HCT116 (cell line): ENCODE data around the gene SLIT1. TPM values are rescaled to one million over a fixed set of nuclear protein-coding genes. Genes with fewer than 3 reads are reported as not detected.

Experiments
- ATAC-seq: fragments of 200-7000 bp; cut with Tn5 transposase; 2 replicates; pipeline ENCODE4 v1.9.1; 2020; ENCODE audit warnings: mild to moderate bottlenecking, moderate library complexity
- BruUV-seq: library from RNA; stranded (reverse); fragments of 400-500 nt; replicated peaks from 2 replicates; lab custom pipeline; 2021; lab: Mats Ljungman, UMichigan
- CTCF ChIA-PET: fragments of 300-600 bp; sonication (Branson Sonifier 250); formaldehyde crosslinking; loops from one replicate; lab custom pipeline; 2021; ENCODE audit warnings: antibody characterized with exemption; lab: Charles Lee
- POLR2A ChIA-PET: fragments of 300-600, 350-600 bp; sonication (Branson Sonifier 250); formaldehyde crosslinking; loops from one replicate; lab custom pipeline; 2021; ENCODE audit warnings: antibody characterized with exemption; lab: Charles Lee
- RAD21 ChIA-PET, 2 experiments: fragments of 300-600 bp; sonication (Branson Sonifier 250); formaldehyde crosslinking; loops; one replicate each; lab custom pipeline; 2023; ENCODE audit warnings: low total read pairs in 2 of 2; ENCODE audit not compliant: uncharacterized antibody in 2 of 2, unreplicated experiment in 2 of 2, low non-redundant PET in 1 of 2; lab: Charles Lee
- DNase-seq: peaks from one replicate; pipeline ENCODE4 v3.0.0-alpha.2; 2010; ENCODE audit warnings: low read depth, low spot score
- H2AFZ ChIP-seq: fragments of 200-600 bp; shearing (Covaris generic), sonication (generic); 2 replicates; pipeline ENCODE4 v1.6.1; 2017; ENCODE audit warnings: low read depth, mixed run types, mixed read lengths, antibody characterized with exemption, low read length; ENCODE audit not compliant: poor library complexity, severe bottlenecking
- H3K27ac ChIP-seq: 2 replicates; pipeline ENCODE4 v1.5.1; 2012; ENCODE audit warnings: low read depth, low read length
- H3K27me3 ChIP-seq: fragments of 200-600 bp; sonication (generic); 2 replicates; pipeline ENCODE4 v1.6.1; 2016; ENCODE audit warnings: mixed run types, low read length, mixed read lengths; ENCODE audit not compliant: insufficient read depth
- H3K36me3 ChIP-seq, 2 experiments: fragments of 200-500 bp in 1 of 2; fragments of 200-600 bp in 1 of 2; sonication (Bioruptor generic) in 1 of 2; sonication (generic) in 1 of 2; 2 replicates each; pipeline versions ENCODE4 v1.5.1 to v1.6.1; 2014 to 2016; ENCODE audit warnings: low read length in 2 of 2, inconsistent platforms in 1 of 2, mixed read lengths in 1 of 2, mixed run types in 1 of 2; ENCODE audit not compliant: insufficient read depth in 2 of 2, control insufficient read depth in 1 of 2
- H3K4me1 ChIP-seq, 2 experiments: fragments of 200-600 bp in 1 of 2; sonication (generic) in 1 of 2; 2 replicates each; pipeline versions ENCODE4 v1.5.1 to v1.6.1; 2012 to 2017; ENCODE audit warnings: low read length in 2 of 2, inconsistent platforms in 1 of 2, mild to moderate bottlenecking in 1 of 2, mixed read lengths in 1 of 2, mixed run types in 1 of 2, moderate library complexity in 1 of 2; ENCODE audit not compliant: insufficient read depth in 2 of 2, control insufficient read depth in 1 of 2
- H3K4me2 ChIP-seq: fragments of 200-600 bp; sonication (generic); 2 replicates; pipeline ENCODE4 v1.6.1; 2017; ENCODE audit warnings: mixed run types, low read length, mixed read lengths
- H3K4me3 ChIP-seq, 2 experiments: fragments of 200-600 bp in 1 of 2; sonication (generic) in 1 of 2; replicated peaks in 1 of 2; 2 replicates each; pipeline ENCODE4 v1.5.1; 2011 to 2016; ENCODE audit warnings: low read length in 2 of 2, control low read depth in 1 of 2, low read depth in 1 of 2, mild to moderate bottlenecking in 1 of 2, mixed read lengths in 1 of 2, mixed run types in 1 of 2
- H3K79me2 ChIP-seq: fragments of 200-600 bp; sonication (generic); 2 replicates; pipeline ENCODE4 v1.6.1; 2017; ENCODE audit warnings: mild to moderate bottlenecking, mixed run types, low read length, moderate library complexity, mixed read lengths; ENCODE audit not compliant: insufficient read depth
- H3K9ac ChIP-seq: fragments of 200-600 bp; sonication (generic); 2 replicates; pipeline ENCODE4 v1.6.1; 2016; ENCODE audit warnings: low read length, mixed read lengths
- H3K9me2 ChIP-seq: fragments of 200-600 bp; sonication (generic), shearing (Covaris generic); 2 replicates; pipeline ENCODE4 v1.6.1; 2017; ENCODE audit warnings: mixed run types, mild to moderate bottlenecking, moderate library complexity; ENCODE audit not compliant: insufficient read depth
- H3K9me3 ChIP-seq, 2 experiments: fragments of 200-500 bp in 1 of 2; fragments of 200-600 bp in 1 of 2; sonication (Bioruptor generic) in 1 of 2; sonication (generic) in 1 of 2; 2 replicates each; pipeline ENCODE4 v1.6.1; 2014 to 2017; ENCODE audit warnings: low read length in 2 of 2, mixed read lengths in 2 of 2, inconsistent platforms in 1 of 2, low read depth in 1 of 2, mild to moderate bottlenecking in 1 of 2, mixed run types in 1 of 2, moderate library complexity in 1 of 2; ENCODE audit not compliant: control insufficient read depth in 1 of 2, insufficient read depth in 1 of 2
- H4K20me1 ChIP-seq: fragments of 200-600 bp; sonication (generic), shearing (Covaris generic); 2 replicates; pipeline ENCODE4 v1.6.1; 2017; ENCODE audit warnings: mixed run types, mild to moderate bottlenecking, moderate library complexity; ENCODE audit not compliant: insufficient read depth
- CEBPB ChIP-seq: IDR thresholded peaks from 2 replicates; pipeline ENCODE4 v1.6.1; 2012; ENCODE audit warnings: low read depth
- CTCF ChIP-seq, 3 experiments: fragments of 200-600 bp in 1 of 3; sonication (generic) in 1 of 3; IDR thresholded peaks in 2 of 3; conservative IDR thresholded peaks in 1 of 3; 2 replicates each; pipeline ENCODE4 v1.5.1; 2012 to 2017; ENCODE audit warnings: low read depth in 2 of 3, low read length in 2 of 3, antibody characterized with exemption in 1 of 3, borderline replicate concordance in 1 of 3, control low read depth in 1 of 3, mild to moderate bottlenecking in 1 of 3, mixed read lengths in 1 of 3, mixed run types in 1 of 3, moderate library complexity in 1 of 3; ENCODE audit not compliant: insufficient read depth in 1 of 3
- EGR1 ChIP-seq: IDR thresholded peaks from 2 replicates; pipeline ENCODE4 v1.6.1; 2012; ENCODE audit warnings: low read depth
- ELF1 ChIP-seq: IDR thresholded peaks from 2 replicates; pipeline ENCODE4 v1.6.1; 2012; ENCODE audit warnings: low read depth, borderline replicate concordance
- EZH2 ChIP-seq: fragments of 200-600 bp; sonication (generic); IDR thresholded peaks from 2 replicates; pipeline ENCODE4 v1.6.1; 2017; ENCODE audit warnings: antibody characterized with exemption, mixed run types
- EZH2phosphoT487 ChIP-seq: fragments of 200-600 bp; IDR thresholded peaks from 2 replicates; pipeline ENCODE4 v1.6.1; 2018; ENCODE audit warnings: antibody characterized with exemption, borderline replicate concordance
- FOSL1 ChIP-seq: IDR thresholded peaks from 2 replicates; pipeline ENCODE4 v1.6.1; 2012; ENCODE audit warnings: low read depth
- JUND ChIP-seq: IDR thresholded peaks from 2 replicates; pipeline ENCODE4 v1.6.1; 2012
- MAX ChIP-seq: IDR thresholded peaks from 2 replicates; pipeline ENCODE4 v1.6.1; 2012
- POLR2A ChIP-seq: IDR thresholded peaks from 2 replicates; pipeline ENCODE4 v1.7.0; 2011; ENCODE audit warnings: borderline replicate concordance; ENCODE audit not compliant: insufficient read depth, insufficient read length; ENCODE audit errors: extremely low read depth
- RAD21 ChIP-seq: IDR thresholded peaks from 2 replicates; pipeline ENCODE4 v1.6.1; 2012; ENCODE audit warnings: low read depth, mild to moderate bottlenecking
- REST ChIP-seq: IDR thresholded peaks from 2 replicates; pipeline ENCODE4 v1.6.1; 2012; ENCODE audit warnings: low read depth
- SIN3A ChIP-seq: IDR thresholded peaks from 2 replicates; pipeline ENCODE4 v1.6.1; 2012; ENCODE audit warnings: low read depth
- SP1 ChIP-seq: IDR thresholded peaks from 2 replicates; pipeline ENCODE4 v1.6.1; 2012; ENCODE audit warnings: low read depth
- TCF7L2 ChIP-seq: IDR thresholded peaks from 2 replicates; pipeline ENCODE4 v1.7.0; 2011; ENCODE audit warnings: borderline replicate concordance, inconsistent platforms; ENCODE audit not compliant: insufficient read depth, insufficient read length; ENCODE audit errors: extremely low read depth
- ZBTB33 ChIP-seq: IDR thresholded peaks from 2 replicates; pipeline ENCODE4 v1.6.1; 2011; ENCODE audit warnings: mild to moderate bottlenecking, low read length, moderate library complexity; ENCODE audit not compliant: insufficient replicate concordance; ENCODE audit errors: extremely low read depth
- ZNF274 ChIP-seq: fragments of 200-500 bp; sonication (Bioruptor generic); IDR thresholded peaks from 2 replicates; pipeline ENCODE4 v1.6.1; 2014; ENCODE audit warnings: mild to moderate bottlenecking, low read depth, low read length, inconsistent platforms
- intact Hi-C: fragments of 100-400 bp; cut with micrococcal nuclease; formaldehyde crosslinking; loops from 2 replicates; pipeline ENCODE4 v1.10.0; 2022
- total RNA-seq: library from RNA; stranded (reverse); gene quantifications from one replicate; pipeline ENCODE4 v1.2.1, GENCODE V29; 2021; ENCODE audit not compliant: unreplicated experiment

Gene SLIT1
- total RNA-seq, 1 experiment from 2014 or later = 0.42 TPM

GRCh38 chr10:97182288-97182990 lies 3.3 kb downstream of the SLIT1 start:
- Histone ChIP-seq H3K27ac (no peak overlapping the region), H4K20me1 (no peaks in the 10 kb centered on the region), H3K9ac (no peak overlapping the region), H3K9me2 (no peaks in the 10 kb centered on the region), H3K79me2 (no peaks in the 10 kb centered on the region), H3K36me3 (no peaks in the 10 kb centered on the region), H3K4me3 (no peak overlapping the region), H2AFZ (no peak overlapping the region), H3K9me3 (no peaks in the 10 kb centered on the region), H3K27me3 (peaks cover 15% of the 10 kb centered on the region; the same call in 1 of the 2 replicates), H3K4me2 (no peak overlapping the region), H3K4me1 (peaks cover 0 to 4% of the 10 kb centered on the region in 2 experiments; a peak in 2 of 4 replicates)
- RAD21 ChIA-PET = no interaction called here
- no peak for DNase-seq
- POLR2A ChIA-PET = no interaction called here
- BruUV-seq = no TSS peak
- ATAC-seq = no peak
- intact Hi-C loops = no loop called here
- TF ChIP-seq CEBPB (no peak), CTCF (IDR thresholded peaks at IDR 0.05 in 2 of 3, conservative IDR thresholded peaks at IDR 0.05 in 1 of 3; ENCODE audit: borderline replicate concordance in 1 of 3, insufficient read depth in 1 of 3, low read depth in 2 of 3, low read length in 2 of 3) (no peak), FOSL1 (no peak), RAD21 (no peak), SIN3A (no peak), ZBTB33 (no peak), ELF1 (no peak), EGR1 (no peak), SP1 (no peak), REST (no peak), JUND (no peak), POLR2A (no peak), MAX (no peak), EZH2 (no peak), ZNF274 (no peak), TCF7L2 (no peak), EZH2phosphoT487 (no peak)
- CTCF ChIA-PET = no interaction called here
